Natural killer cell (primary cell): Measurements from ENCODE around the gene METTL18. TPM values are rescaled to one million over a fixed set of nuclear protein-coding genes. Genes with fewer than 3 reads are reported as not detected.

ENCODE experiments used
- ATAC-seq, 3 donors: fragments of 150-1000 bp in 2 of 3; fragments of 200-7000 bp in 1 of 3; cut with Tn5 transposase; 1 replicate in 1 of 3; 2 replicates in 2 of 3; pipeline ENCODE4 v1.10.0; 2021; ENCODE audit warnings: mild to moderate bottlenecking in 2 of 3, moderate library complexity in 2 of 3
- DNase-seq, 2 donors: peaks; one replicate each; pipeline versions ENCODE4 v3.0.0 to v3.0.0-alpha.2; 2013 to 2021; ENCODE audit warnings: mixed read lengths in 1 of 2
- H3K27ac ChIP-seq: one replicate; pipeline ENCODE4 v1.5.1; 2013; ENCODE audit warnings: mild to moderate bottlenecking, low read length
- H3K27me3 ChIP-seq: one replicate; pipeline ENCODE4 v1.6.1; 2013; ENCODE audit warnings: low read length; ENCODE audit not compliant: control insufficient read depth, insufficient read depth
- H3K36me3 ChIP-seq: one replicate; pipeline ENCODE4 v1.6.1; 2013; ENCODE audit warnings: low read length; ENCODE audit not compliant: control insufficient read depth, insufficient read depth
- H3K4me1 ChIP-seq: one replicate; pipeline ENCODE4 v1.6.1; 2013; ENCODE audit warnings: low read length; ENCODE audit not compliant: control insufficient read depth, insufficient read depth
- H3K4me3 ChIP-seq: one replicate; pipeline ENCODE4 v1.5.1; 2013; ENCODE audit warnings: low read length
- H3K9me3 ChIP-seq: one replicate; pipeline ENCODE4 v1.6.1; 2013; ENCODE audit warnings: low read length; ENCODE audit not compliant: control insufficient read depth, insufficient read depth
- H3K27ac Mint-ChIP-seq, 2 donors: one replicate each; pipeline ENCODE4 v1.8.0; 2022; ENCODE audit warnings: mild to moderate bottlenecking in 2 of 2, mixed read lengths in 2 of 2, moderate library complexity in 1 of 2
- H3K27me3 Mint-ChIP-seq, 2 donors: one replicate each; pipeline ENCODE4 v1.8.0; 2022; ENCODE audit warnings: low read depth in 2 of 2, mixed read lengths in 2 of 2
- H3K36me3 Mint-ChIP-seq: one replicate; pipeline ENCODE4 v1.8.0; 2022; ENCODE audit warnings: mixed read lengths
- H3K4me1 Mint-ChIP-seq, 2 donors: one replicate each; pipeline ENCODE4 v1.8.0; 2022; ENCODE audit warnings: mixed read lengths in 2 of 2
- H3K4me3 Mint-ChIP-seq: one replicate; pipeline ENCODE4 v1.8.0; 2022; ENCODE audit warnings: mild to moderate bottlenecking, moderate library complexity, mixed read lengths
- H3K9me3 Mint-ChIP-seq, 2 donors: one replicate each; pipeline ENCODE4 v1.8.0; 2022; ENCODE audit warnings: mixed read lengths in 2 of 2
- CTCF ChIP-seq: fragments of 200-600 bp; IDR thresholded peaks from one replicate; pipeline ENCODE4 v1.8.0; 2022; ENCODE audit warnings: antibody characterized with exemption
- WGBS: methylation state at CpG from one replicate; pipeline ENCODE4 v1.1.7; 2013; ENCODE audit warnings: missing lambda C conversion rate; ENCODE audit not compliant: insufficient coverage; 5-methylcytosine and 5-hydroxymethylcytosine counted together
- intact Hi-C: fragments of 100-400 bp; cut with micrococcal nuclease; formaldehyde crosslinking; loops from one replicate; pipeline ENCODE4 v1.14.2; 2022
- total RNA-seq, 4 donors: library from RNA; stranded (reverse); fragments of 120-200 nt in 1 of 4; gene quantifications; one replicate each; pipeline versions ENCODE4 v1.2.3 to v1.2.4, GENCODE V29; 2013 to 2022

The METTL18 gene
- total RNA-seq, 3 donors from 2014 or later (not counting 1 experiment from before 2014, with no cell fraction given) = 4.9 to 10.0 (median 7.2) TPM

GRCh38 chr1:169835647-169836046 lies 40.9 kb upstream of the METTL18 start:
- Mint-ChIP-seq H3K4me3 (no peak overlapping the region), H3K36me3 (peaks cover 42% of the 10 kb centered on the region), H3K4me1 (no peaks in the 10 kb centered on the region), H3K27ac (no peak overlapping the region), H3K27me3 (no peaks in the 10 kb centered on the region), H3K9me3 (peaks cover 0 to 4% of the 10 kb centered on the region in 2 donors)
- H3K27ac ChIP-seq = no peak overlapping the region
- ATAC-seq (no peak), DNase-seq (no peak)
- no peaks in the 10 kb centered on the region for H3K27me3 ChIP-seq
- no peak overlapping the region for H3K4me3 ChIP-seq
- no peaks in the 10 kb centered on the region for H3K9me3 ChIP-seq
- no peaks in the 10 kb centered on the region for H3K4me1 ChIP-seq
- no peak for TF ChIP-seq CTCF
- H3K36me3 ChIP-seq = peaks cover 6% of the 10 kb centered on the region
- WGBS = 100% methylated on average over 1 of the region's 1 CpG
- intact Hi-C loops = no loop called here

- no peak for ATAC-seq
- H3K36me3 ChIP-seq = peaks cover 6% of the 10 kb centered on the region
- intact Hi-C loops = no loop called here
These were observed 40.2 kb upstream of the METTL18 start for GRCh38 chr1:169834869-169835268.

DNA sequence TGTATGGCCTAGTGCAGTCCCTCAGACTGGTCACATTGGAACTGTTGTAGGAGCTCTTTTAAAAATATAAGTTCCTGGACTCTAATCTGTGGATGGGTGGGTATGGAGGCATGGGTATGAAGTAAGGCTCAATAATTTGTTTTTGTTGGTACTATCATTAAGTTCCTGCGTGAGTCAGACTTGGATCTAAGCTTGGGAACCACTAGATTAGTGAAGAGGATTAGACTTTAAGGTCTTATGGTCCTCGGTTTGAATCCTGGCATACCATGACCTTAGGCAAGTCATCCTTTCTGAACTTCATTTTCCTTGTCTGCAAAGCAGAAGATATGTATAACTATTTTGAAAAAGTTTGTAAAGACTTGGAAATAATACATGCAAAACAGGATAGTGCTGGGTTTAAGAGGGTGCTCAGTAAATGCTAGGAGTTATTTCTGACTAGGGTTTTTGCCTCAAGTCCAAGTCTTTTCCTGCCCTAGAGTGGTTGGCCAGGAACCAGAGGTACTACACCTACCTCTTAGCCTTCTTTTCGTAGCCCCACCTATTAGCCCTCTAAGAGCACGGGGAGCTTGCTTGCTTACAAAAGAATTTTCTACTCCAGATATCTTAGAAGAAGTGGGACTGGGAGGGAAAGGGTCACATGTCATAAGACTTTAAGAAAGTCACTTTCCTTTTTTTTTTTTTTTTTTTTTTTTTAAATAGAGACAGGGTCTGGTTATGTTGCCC lies 38.6 kb upstream of the METTL18 start:
- TF ChIP-seq CTCF = no peak
- no peak overlapping the region for H3K4me3 Mint-ChIP-seq
- Histone ChIP-seq H3K4me1 (no peaks in the 10 kb centered on the region), H3K27me3 (no peaks in the 10 kb centered on the region), H3K4me3 (no peak overlapping the region), H3K9me3 (no peaks in the 10 kb centered on the region), H3K36me3 (peaks cover 11% of the 10 kb centered on the region), H3K27ac (no peak overlapping the region)
- DNase-seq (no peak), ATAC-seq (no peak)
- H3K9me3 Mint-ChIP-seq = no peaks in the 10 kb centered on the region
- intact Hi-C loops = no loop called here
- WGBS = 100% methylated on average over 2 of the region's 4 CpGs
- H3K27me3 Mint-ChIP-seq = no peaks in the 10 kb centered on the region
- H3K36me3 Mint-ChIP-seq = peaks cover 27% of the 10 kb centered on the region
- H3K4me1 Mint-ChIP-seq = no peaks in the 10 kb centered on the region
- H3K27ac Mint-ChIP-seq = no peak overlapping the region

More at GRCh38 chr1:169834869-169835268, 40.2 kb upstream of the METTL18 start:
- Histone ChIP-seq H3K27me3 (no peaks in the 10 kb centered on the region), H3K27ac (no peak overlapping the region), H3K4me1 (no peaks in the 10 kb centered on the region), H3K4me3 (no peak overlapping the region), H3K9me3 (no peaks in the 10 kb centered on the region)
- TF ChIP-seq CTCF = no peak
- H3K36me3 Mint-ChIP-seq = peaks cover 40% of the 10 kb centered on the region
- no CpG with 5 or more reads among the region's 1 CpG for WGBS
- DNase-seq = no peak
- H3K4me3 Mint-ChIP-seq = no peak overlapping the region
- H3K4me1 Mint-ChIP-seq = no peaks in the 10 kb centered on the region
- H3K9me3 Mint-ChIP-seq = peaks cover 0 to 4% of the 10 kb centered on the region in 2 donors
- no peaks in the 10 kb centered on the region for H3K27me3 Mint-ChIP-seq
- no peak overlapping the region for H3K27ac Mint-ChIP-seq

DNA sequence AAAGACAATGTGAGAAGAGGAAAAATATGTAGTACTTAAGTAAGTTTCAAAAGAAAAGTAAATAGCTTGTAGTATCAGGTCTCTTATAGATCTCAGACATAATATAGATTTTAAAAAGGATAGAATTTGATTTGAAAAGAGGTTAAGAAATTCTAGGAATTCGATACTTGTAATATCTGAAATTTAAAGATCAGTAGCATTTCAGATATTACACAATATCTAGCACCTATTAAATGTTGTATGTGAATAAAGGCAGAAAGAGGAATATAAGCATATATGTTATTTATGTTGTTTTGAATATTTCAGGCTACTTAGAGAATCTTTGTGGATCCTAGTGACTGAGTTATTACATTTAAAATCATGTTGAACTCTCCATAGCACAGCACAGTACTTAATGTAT lies 35.0 kb upstream of the METTL18 start:
- no peaks in the 10 kb centered on the region for H3K9me3 Mint-ChIP-seq
- no peak overlapping the region for H3K4me3 ChIP-seq
- WGBS = no CpG with 5 or more reads among the region's 1 CpG
- peaks cover 20% of the 10 kb centered on the region for H3K36me3 Mint-ChIP-seq
- ATAC-seq = no peak
- no peaks in the 10 kb centered on the region for H3K27me3 Mint-ChIP-seq
- no peak overlapping the region for H3K27ac Mint-ChIP-seq
- no peaks in the 10 kb centered on the region for H3K9me3 ChIP-seq
- no peak overlapping the region for H3K4me3 Mint-ChIP-seq
- H3K4me1 Mint-ChIP-seq = peaks cover 0 to 2% of the 10 kb centered on the region in 2 donors
- peaks cover 19% of the 10 kb centered on the region for H3K36me3 ChIP-seq
- no peak for DNase-seq
- TF ChIP-seq CTCF = no peak
- intact Hi-C loops = no loop called here
- no peak overlapping the region for H3K27ac ChIP-seq
- H3K4me1 ChIP-seq = no peaks in the 10 kb centered on the region
- H3K27me3 ChIP-seq = no peaks in the 10 kb centered on the region
